Esophagus mucosa (tissue), 1 donor: ENCODE results near the gene IP6K1. TPM values are rescaled to one million over a fixed set of nuclear protein-coding genes. Genes with fewer than 3 reads are reported as not detected.
"Not testable (repeated sequence)": the region's sequence is repeated elsewhere in the genome, so short reads cannot be mapped to it uniquely, and the experiment has no call there.

Source experiments
- ATAC-seq: fragments of 200-7000 bp; cut with Tn5 transposase; one replicate; pipeline ENCODE4 v1.9.1; 2020
- total RNA-seq: library from RNA; stranded (reverse); gene quantifications from one replicate; pipeline ENCODE4 v1.2.4, GENCODE V29; 2023
- donor health status: DM: yes; HTN: yes; CAD: no.

Gene IP6K1
- total RNA-seq, 1 donor from 2014 or later, result 19.9 TPM

GRCh38 chr3:49763981-49764380 is 22.4 kb downstream of the IP6K1 start:
- no peak for ATAC-seq

GRCh38 chr3:49761661-49762060 is 24.7 kb downstream of the IP6K1 start:
- no peak for ATAC-seq

GRCh38 chr3:49759226-49759625 is 27.1 kb downstream of the IP6K1 start:
- no peak for ATAC-seq

- no peak for ATAC-seq
Observed at GRCh38 chr3:49757197-49757596, 29.1 kb downstream of the IP6K1 start.

- ATAC-seq, result no peak
Observed at GRCh38 chr3:49756036-49756435, 30.3 kb downstream of the IP6K1 start.

- no peak for ATAC-seq
Observed at GRCh38 chr3:49754536-49754935, 31.8 kb downstream of the IP6K1 start.

- ATAC-seq, result no peak
Observed at GRCh38 chr3:49751501-49751900, 34.8 kb downstream of the IP6K1 start.

- ATAC-seq, result no peak
Observed at GRCh38 chr3:49750056-49750455, 36.3 kb downstream of the IP6K1 start.

- ATAC-seq, result not testable (repeated sequence)
Observed at GRCh38 chr3:49748874-49749273, 37.5 kb downstream of the IP6K1 start.

GRCh38 chr3:49747792-49748480 is 38.4 kb downstream of the IP6K1 start:
- ATAC-seq, result no peak

- peak; percentile 86 for ATAC-seq
Observed at GRCh38 chr3:49745986-49746385, 40.4 kb downstream of the IP6K1 start.

- no peak for ATAC-seq
Observed at GRCh38 chr3:49740427-49740826, 45.9 kb downstream of the IP6K1 start.

GRCh38 chr3:49738067-49738713 is 48.2 kb downstream of the IP6K1 start:
- ATAC-seq, result no peak

- peak; percentile 27 for ATAC-seq
Observed at GRCh38 chr3:49734752-49735151, 51.6 kb downstream of the IP6K1 start.

- ATAC-seq, result peak; percentile 37
Observed at GRCh38 chr3:49733551-49733950, 52.8 kb downstream of the IP6K1 start.

GRCh38 chr3:49732597-49732996 is 53.7 kb downstream of the IP6K1 start:
- ATAC-seq, result no peak

GRCh38 chr3:49729966-49730609 is 56.3 kb downstream of the IP6K1 start:
- no peak for ATAC-seq

- ATAC-seq, result no peak
Observed at GRCh38 chr3:49727924-49728361, 58.4 kb downstream of the IP6K1 start.

GRCh38 chr3:49727154-49727923 is 59.0 kb downstream of the IP6K1 start:
- no peak for ATAC-seq

GRCh38 chr3:49725906-49726681 is 60.2 kb downstream of the IP6K1 start:
- no peak for ATAC-seq

GRCh38 chr3:49724586-49724985 is 61.8 kb downstream of the IP6K1 start:
- ATAC-seq, result no peak
